Skin of body (tissue), 2 donors: Measurements from ENCODE around the gene ZNF865. TPM values are rescaled to one million over a fixed set of nuclear protein-coding genes. Genes with fewer than 3 reads are reported as not detected.
A peak's percentile ranks its signal among the peaks of the same experiment; 100 is the strongest.

Experiments used
- DNase-seq: peaks from one replicate; lab custom pipeline; 2025; lab: John Stamatoyannopoulos, UW
- total RNA-seq: library from RNA; depleted of rRNA; stranded (reverse); fragments of >200 nt; gene quantifications from one replicate; pipeline ENCODE4 v1.2.3, GENCODE V29; 2014

The ZNF865 gene
- total RNA-seq, 1 donor from 2014 or later = 2.1 TPM

DNA sequence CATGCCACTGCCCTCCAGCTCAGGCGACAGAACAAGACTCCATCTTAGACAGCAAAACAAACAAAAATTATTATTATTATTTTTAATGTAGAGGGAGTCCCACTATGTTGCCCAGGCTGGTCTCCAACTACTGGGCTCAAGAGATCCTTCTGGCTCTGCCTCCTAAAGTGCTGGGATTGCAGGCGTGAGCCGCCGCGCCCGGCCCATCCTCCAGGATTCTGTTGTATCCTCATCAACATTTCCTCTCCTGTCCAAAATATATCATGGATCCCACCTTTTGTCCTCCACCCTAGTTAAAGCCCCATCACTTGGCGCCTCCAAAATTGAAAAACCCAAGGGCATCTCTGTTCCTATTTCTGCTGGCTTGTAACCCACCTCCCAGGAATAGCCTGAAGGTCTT lies 17.7 kb downstream of the ZNF865 start:
- DNase-seq = no peak

GRCh38 chr19:55623561-55623960 lies 18.1 kb downstream of the ZNF865 start:
- DNase-seq = no peak

DNA sequence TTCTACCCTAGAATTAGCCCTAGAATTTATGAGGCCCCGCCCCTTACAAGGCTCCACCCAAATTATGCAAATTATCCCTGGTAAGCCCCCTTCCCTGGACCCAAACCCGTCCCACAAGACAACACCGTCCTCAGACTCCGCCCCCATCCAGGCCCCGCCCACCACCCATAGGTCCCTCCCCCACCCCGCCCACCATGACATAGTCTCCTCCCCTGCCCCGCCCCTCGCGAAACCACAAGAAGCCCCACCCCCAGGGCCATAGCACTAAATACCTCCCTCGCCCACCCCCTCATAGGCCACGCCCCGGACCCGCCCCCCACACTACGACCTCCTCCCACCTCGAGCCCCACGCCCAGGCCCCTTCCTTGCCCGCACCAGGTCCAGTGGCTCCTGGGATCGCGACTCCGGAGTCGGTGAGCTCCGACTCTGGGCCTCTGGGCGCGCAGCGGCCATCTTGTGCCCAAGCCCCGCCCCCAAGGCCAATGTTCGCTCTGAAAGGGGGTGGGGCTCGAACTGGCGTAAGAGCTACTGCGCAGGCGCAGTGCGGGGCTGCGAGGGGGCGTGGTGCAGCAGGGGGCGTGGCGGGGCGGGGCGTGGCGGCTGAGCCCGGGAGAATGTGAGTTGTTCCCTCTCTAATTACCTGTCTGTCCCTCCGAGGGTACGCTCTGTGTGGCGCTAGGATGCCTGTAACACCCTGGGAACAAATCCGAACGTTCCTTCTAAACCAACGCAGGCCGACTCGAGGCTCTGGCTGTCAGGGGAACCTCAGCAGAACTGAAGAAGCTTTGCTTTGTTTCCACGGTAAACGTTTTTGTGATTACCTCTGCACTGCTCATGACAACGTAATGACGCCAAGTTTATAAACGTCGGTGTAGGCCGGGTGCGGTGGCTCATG lies 18.9 kb downstream of the ZNF865 start, which contains the start of gene ZNF784:
Gene ZNF784, minus strand, starts transcription at position 458 of the 895 bp plus-strand sequence. Its CDS starts 5 bp downstream, at position 453.
- peak; percentile 92 for DNase-seq

- DNase-seq = no peak
Measured at GRCh38 chr19:55625004-55625326, 19.5 kb downstream of the ZNF865 start.

DNA sequence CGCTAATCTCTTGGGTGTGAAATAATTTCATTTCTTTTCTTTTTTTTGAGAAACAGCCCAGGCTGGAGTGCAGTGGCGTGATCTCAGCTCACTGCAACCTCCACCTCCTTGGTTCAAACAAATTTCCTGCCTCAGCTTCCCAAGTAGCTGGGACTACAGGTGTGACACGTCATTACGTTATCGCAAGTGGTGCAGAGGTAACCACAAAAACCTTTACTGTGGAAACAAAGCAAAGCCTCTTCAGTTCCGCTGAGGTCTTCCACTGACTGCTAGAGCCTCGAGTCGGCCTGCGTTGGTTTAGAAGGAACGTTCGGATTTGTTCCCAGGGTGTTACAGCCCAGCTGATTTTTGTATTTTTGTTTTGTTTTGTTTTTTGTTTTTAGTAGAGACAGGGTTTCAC lies 20.9 kb downstream of the ZNF865 start:
- no peak for DNase-seq

- peak; percentile 87 for DNase-seq
Measured at GRCh38 chr19:55632463-55632834, 27.0 kb downstream of the ZNF865 start.

- no peak for DNase-seq
Measured at GRCh38 chr19:55633861-55634260, 28.4 kb downstream of the ZNF865 start.

DNA sequence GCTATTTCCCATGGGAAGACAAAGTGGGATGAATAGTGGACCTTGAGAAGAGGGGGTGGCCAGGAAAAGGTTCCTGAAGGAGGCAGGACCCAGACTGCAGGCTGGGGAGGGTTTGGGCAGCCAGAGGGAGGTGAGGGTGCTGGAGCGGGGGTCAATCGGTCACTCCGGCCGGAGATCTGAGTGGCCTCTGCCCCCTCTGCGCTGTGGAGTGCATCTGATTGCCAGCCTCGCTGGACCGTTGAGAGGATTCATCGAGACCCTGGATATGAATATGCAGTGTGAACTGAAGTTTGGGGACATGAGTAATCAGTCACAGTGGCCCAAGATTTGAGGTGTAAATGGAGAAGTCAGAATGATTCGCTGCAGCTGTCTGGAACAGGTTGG lies 29.9 kb downstream of the ZNF865 start:
- DNase-seq = no peak

DNA sequence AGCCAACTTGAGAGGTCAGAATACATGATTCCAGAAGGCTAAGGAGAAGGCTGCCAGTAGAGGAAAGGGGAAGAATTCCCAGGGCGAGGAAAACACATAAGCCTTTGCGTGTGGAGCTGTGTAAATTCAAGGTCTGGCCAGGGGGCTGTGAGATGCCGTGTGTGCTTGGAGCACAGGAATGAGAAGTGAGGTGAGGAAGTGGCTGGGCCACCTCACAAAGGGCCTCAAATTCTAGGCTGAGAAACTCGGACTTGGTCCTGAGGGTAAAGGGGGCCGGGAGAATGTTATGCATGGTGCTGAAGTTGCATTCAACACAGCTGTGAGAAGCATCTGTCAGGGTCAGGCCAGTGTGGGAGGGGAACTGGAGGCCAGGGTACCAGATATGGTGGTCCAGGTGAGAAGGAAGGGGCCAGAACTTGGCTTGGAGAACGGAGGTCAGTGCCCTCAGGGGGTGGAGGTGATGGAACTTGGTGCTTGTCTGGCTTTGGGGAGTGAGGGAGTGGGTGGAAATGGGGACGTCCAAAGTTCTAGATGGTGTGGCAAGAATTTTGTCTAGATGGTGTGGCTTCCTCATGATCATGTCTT lies 30.5 kb downstream of the ZNF865 start:
- DNase-seq = no peak

- no peak for DNase-seq
Measured at GRCh38 chr19:55636723-55637122, 31.3 kb downstream of the ZNF865 start.

DNA sequence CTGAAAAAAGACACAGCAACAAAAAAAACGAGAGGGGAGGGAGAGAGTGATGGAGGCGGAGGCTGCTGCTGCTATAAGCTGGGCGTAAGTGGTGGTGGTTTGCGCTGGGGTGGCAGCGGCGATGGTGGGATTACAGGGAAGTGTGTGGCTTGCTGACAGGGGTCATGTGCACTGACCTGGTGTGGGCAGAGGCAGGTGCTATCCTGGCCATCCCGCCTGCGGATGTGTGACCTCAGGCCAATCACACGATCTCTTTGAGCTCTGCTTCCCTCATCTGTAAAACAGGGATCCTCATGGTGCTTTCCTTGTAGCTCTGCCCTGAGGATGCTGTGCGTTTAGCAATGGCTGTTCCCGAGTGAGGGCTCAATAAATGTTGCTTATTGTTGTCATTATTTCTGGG lies 32.1 kb downstream of the ZNF865 start:
- DNase-seq = no peak

GRCh38 chr19:55638864-55639359 lies 33.5 kb downstream of the ZNF865 start:
- DNase-seq = no peak

GRCh38 chr19:55640043-55640576 lies 34.7 kb downstream of the ZNF865 start:
- peak; percentile 78 for DNase-seq

DNA sequence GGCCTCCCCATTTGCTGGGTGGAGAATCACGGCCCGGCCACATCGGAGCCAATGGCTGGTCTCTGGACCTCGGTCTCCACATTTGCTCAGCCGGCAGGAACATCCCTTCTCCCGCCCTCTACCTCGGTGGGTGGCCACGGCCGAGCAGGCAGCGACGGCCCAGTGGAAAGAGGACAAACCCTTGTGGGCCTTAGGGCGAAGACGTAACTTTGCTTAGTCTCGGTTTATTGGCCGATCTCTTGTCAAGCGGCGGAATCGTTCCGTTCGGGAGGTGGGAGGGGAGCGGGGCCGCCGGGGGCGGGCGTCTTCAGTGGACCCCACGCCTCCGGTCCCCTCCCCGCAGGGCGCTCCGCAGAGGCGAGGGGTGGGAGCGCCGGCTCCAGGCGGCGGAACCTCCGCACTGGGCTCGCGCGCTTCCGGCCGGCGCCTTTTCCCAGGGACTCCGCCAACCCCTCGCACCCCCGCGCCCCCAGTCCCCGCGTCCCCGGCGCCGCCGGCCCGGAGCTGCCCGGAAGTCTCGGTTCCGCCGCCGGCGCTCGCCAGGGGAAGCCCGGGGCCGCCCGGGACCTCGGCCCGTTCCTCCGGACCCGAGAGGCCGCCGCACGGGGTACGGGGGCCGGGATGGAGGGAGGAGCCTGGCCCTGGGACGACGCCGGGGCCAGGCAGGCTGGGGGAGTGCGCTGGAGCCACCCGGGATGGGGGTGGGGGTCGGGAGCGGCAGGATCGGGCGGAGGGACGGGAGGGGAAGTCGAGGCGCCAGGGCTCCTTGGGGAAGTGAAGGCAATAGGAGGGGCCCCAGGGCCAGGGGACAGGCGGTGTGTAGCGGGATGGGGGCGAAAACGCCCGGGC lies 35.4 kb downstream of the ZNF865 start, which contains the start of gene ZNF580:
Gene ZNF580, plus strand, starts transcription at position 426 of the 849 bp plus-strand sequence. CDS start 1,507 bp downstream, outside the sequence.
- peak; percentile 78 for DNase-seq

- peak; percentile 28 for DNase-seq
Measured at GRCh38 chr19:55641426-55642152, 36.1 kb downstream of the ZNF865 start.

GRCh38 chr19:55642153-55643002 lies 36.9 kb downstream of the ZNF865 start:
- DNase-seq = no peak

GRCh38 chr19:55643003-55643886 lies 37.8 kb downstream of the ZNF865 start, which contains the start of gene ZNF581:
TSS of gene ZNF581 (plus strand) at chr19:55643649. CDS start at chr19:55644572, 923 bp downstream.
- DNase-seq = peak; percentile 56

DNA sequence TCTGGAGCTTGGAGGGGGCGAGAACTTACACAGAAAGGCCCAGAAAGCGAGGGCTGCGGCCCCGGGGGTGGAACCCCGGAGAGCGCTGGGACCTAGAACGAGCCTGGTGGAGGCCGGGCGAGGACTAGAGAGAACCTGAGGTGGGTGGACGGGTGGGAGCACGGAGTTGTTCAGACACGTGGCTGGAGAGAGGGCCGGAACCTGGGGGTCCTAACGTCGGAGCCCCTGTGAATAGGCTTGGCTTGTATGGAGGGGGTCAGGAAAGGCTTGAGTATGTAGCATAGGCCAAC lies 38.4 kb downstream of the ZNF865 start:
- DNase-seq = no peak
